Caco-2 (cell line): Measurements from ENCODE around the gene CRACR2B. TPM values are rescaled to one million over a fixed set of nuclear protein-coding genes. Genes with fewer than 3 reads are reported as not detected.

ENCODE experiments used
- BruUV-seq: library from RNA; stranded (reverse); fragments of 400-500 nt; replicated peaks from 2 replicates; lab custom pipeline; 2021; lab: Mats Ljungman, UMichigan
- CTCF ChIA-PET: fragments of 300-600 bp; sonication (Branson Sonifier 250); formaldehyde crosslinking; loops from one replicate; lab custom pipeline; 2022; ENCODE audit warnings: antibody characterized with exemption; lab: Charles Lee
- POLR2A ChIA-PET: fragments of 300-600 bp; sonication (Branson Sonifier 250); formaldehyde crosslinking; loops from one replicate; lab custom pipeline; 2022; ENCODE audit warnings: antibody characterized with exemption; lab: Charles Lee
- DNase-seq, 2 experiments: peaks; one replicate each; pipeline versions ENCODE4 v3.0.0 to v3.0.0-alpha.2; 2020 to 2022
- H3K27me3 ChIP-seq: replicated peaks from 2 replicates; pipeline ENCODE4 v1.6.0; 2011; ENCODE audit warnings: low read length; ENCODE audit not compliant: control insufficient read depth, insufficient read depth
- H3K36me3 ChIP-seq: 2 replicates; pipeline ENCODE4 v1.5.1; 2011; ENCODE audit warnings: low read length; ENCODE audit not compliant: control insufficient read depth, insufficient read depth
- H3K4me1 ChIP-seq: fragments of 250-450 bp; sonication (Bioruptor Pico); 2 replicates; pipeline ENCODE4 v1.5.1; 2020; ENCODE audit warnings: mild to moderate bottlenecking
- H3K4me3 ChIP-seq: 2 replicates; pipeline ENCODE4 v1.5.1; 2011; ENCODE audit warnings: low read depth, mild to moderate bottlenecking, control low read depth, low read length
- H3K9me3 ChIP-seq: fragments of 250-450 bp; sonication (Bioruptor Pico); 2 replicates; pipeline ENCODE4 v1.5.1; 2020; ENCODE audit warnings: mild to moderate bottlenecking, moderate library complexity
- H3K27ac Mint-ChIP-seq: one replicate; pipeline ENCODE4 v1.8.0; 2022; ENCODE audit warnings: mixed read lengths; ENCODE audit not compliant: unreplicated experiment
- H3K27me3 Mint-ChIP-seq: one replicate; pipeline ENCODE4 v1.8.0; 2022; ENCODE audit warnings: mixed read lengths; ENCODE audit not compliant: insufficient read depth, unreplicated experiment
- H3K36me3 Mint-ChIP-seq: one replicate; pipeline ENCODE4 v1.8.0; 2022; ENCODE audit warnings: mild to moderate bottlenecking, mixed read lengths; ENCODE audit not compliant: insufficient read depth, unreplicated experiment
- H3K4me1 Mint-ChIP-seq: one replicate; pipeline ENCODE4 v1.8.0; 2022; ENCODE audit warnings: low read depth, mixed read lengths; ENCODE audit not compliant: unreplicated experiment
- H3K4me3 Mint-ChIP-seq: one replicate; pipeline ENCODE4 v1.8.0; 2022; ENCODE audit warnings: mild to moderate bottlenecking, moderate library complexity, mixed read lengths; ENCODE audit not compliant: unreplicated experiment
- H3K9me3 Mint-ChIP-seq: one replicate; pipeline ENCODE4 v1.8.0; 2022; ENCODE audit warnings: mixed read lengths; ENCODE audit not compliant: unreplicated experiment
- intact Hi-C: fragments of 100-400 bp; cut with micrococcal nuclease; formaldehyde crosslinking; loops from one replicate; pipeline ENCODE4 v1.10.0; 2022; ENCODE audit not compliant: unreplicated experiment
- total RNA-seq: library from RNA; stranded (reverse); gene quantifications from 2 replicates; pipeline ENCODE4 v1.2.3, GENCODE V29; 2022
- TF ChIP-seq, protein P1 (sequence below), 2 experiments: fragments of 200-600 bp in 1 of 2; IDR thresholded peaks; 1 replicate in 1 of 2; 2 replicates in 1 of 2; pipeline versions ENCODE4 v1.5.1 to v1.8.0; 2011 to 2022; ENCODE audit warnings: antibody characterized with exemption in 1 of 2, control low read depth in 1 of 2, inconsistent platforms in 1 of 2, low read depth in 1 of 2, low read length in 1 of 2, mild to moderate bottlenecking in 1 of 2, moderate library complexity in 1 of 2; ENCODE audit not compliant: insufficient read depth in 1 of 2, severe bottlenecking in 1 of 2, unreplicated experiment in 1 of 2

The CRACR2B gene
- total RNA-seq, 1 experiment from 2014 or later, result 15.4 TPM

DNA sequence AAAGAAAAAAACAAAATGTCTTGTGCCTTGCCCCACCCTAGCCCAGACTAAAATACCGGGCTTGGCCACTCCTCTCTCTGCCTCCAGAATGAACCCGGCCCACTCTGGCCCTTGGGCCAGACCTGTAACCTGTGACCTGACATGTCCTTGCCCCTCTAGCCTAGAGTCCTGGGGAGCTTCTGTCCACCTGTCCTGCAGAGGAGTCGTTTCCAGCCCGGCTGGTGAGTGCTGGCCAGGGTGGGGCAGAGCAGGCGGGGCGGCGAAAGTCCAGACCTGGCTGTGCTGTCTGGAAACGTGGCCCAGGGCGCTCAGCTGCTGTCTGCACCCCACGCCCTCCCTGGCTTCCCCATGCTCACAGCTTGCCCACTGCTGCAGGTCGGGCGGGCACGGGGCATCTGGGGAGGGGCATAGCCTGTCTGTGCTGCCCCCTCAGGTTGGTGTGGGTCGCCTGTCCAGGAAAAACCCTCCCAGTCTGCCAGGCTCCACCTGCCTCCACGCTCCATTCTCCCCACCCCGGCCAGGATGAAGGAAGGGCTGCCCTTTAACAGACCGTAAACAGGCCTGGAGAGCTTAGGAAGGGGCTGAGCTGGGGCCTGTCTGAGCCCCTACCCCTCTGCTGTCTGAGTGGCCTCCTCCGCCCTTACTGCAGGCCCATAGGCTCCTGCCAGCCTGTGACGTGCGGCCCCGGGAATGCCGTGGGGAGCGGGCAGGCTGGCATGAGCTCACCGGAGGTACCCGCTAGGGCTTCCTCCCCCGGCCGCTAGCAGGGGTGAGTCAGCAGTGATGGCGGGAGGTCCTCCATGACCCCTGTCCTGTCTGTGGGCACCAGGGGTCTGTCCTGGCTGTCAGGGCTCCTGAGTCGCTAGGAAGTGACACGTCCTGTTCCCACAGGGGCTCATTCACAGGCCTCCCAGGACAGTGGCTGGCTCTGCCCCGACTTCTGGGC lies 6.9 kb downstream of the CRACR2B start:
- H3K4me3 ChIP-seq, result no peak overlapping the region
- peaks cover 66% of the 10 kb centered on the region for H3K36me3 Mint-ChIP-seq
- TF ChIP-seq, protein P1, sequence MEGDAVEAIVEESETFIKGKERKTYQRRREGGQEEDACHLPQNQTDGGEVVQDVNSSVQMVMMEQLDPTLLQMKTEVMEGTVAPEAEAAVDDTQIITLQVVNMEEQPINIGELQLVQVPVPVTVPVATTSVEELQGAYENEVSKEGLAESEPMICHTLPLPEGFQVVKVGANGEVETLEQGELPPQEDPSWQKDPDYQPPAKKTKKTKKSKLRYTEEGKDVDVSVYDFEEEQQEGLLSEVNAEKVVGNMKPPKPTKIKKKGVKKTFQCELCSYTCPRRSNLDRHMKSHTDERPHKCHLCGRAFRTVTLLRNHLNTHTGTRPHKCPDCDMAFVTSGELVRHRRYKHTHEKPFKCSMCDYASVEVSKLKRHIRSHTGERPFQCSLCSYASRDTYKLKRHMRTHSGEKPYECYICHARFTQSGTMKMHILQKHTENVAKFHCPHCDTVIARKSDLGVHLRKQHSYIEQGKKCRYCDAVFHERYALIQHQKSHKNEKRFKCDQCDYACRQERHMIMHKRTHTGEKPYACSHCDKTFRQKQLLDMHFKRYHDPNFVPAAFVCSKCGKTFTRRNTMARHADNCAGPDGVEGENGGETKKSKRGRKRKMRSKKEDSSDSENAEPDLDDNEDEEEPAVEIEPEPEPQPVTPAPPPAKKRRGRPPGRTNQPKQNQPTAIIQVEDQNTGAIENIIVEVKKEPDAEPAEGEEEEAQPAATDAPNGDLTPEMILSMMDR (IDR thresholded peaks at IDR 0.05; ENCODE audit: insufficient read depth in 1 of 2, low read depth in 1 of 2, low read length in 1 of 2, severe bottlenecking in 1 of 2, unreplicated experiment in 1 of 2), result no peak

DNA sequence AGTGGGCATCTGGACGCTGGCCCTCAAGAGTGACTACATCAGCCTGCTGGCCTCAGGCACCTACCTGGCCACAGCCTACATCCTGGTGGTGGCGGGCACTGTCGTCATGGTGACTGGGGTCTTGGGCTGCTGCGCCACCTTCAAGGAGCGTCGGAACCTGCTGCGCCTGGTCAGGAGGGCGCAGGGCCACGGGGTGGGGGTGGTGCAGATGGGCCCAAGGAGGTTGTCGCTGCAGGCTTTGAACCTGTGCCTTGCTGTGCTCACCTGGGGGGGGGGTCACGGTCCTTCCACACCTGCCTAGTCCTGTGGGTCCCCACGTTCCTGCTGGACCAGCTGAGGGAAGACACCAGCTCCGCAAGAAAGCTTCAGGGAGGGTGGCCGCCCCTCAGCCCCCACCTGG lies 8.6 kb downstream of the CRACR2B start:
- peaks cover 29% of the 10 kb centered on the region for H3K4me1 ChIP-seq
- DNase-seq, result no peak
- Mint-ChIP-seq H3K27ac (no peak overlapping the region), H3K36me3 (peaks cover 74% of the 10 kb centered on the region), H3K27me3 (no peaks in the 10 kb centered on the region), H3K9me3 (no peaks in the 10 kb centered on the region), H3K4me3 (no peak overlapping the region), H3K4me1 (peaks cover 24% of the 10 kb centered on the region)
- intact Hi-C loops, result no loop called here
- H3K9me3 ChIP-seq, result no peaks in the 10 kb centered on the region
- no TSS peak for BruUV-seq
- no peaks in the 10 kb centered on the region for H3K27me3 ChIP-seq
- ChIA-PET CTCF (no interaction called here), POLR2A (interaction anchor here (1.0 kb wide), 1 partner anchor 17 kb away, joined by 3 read pairs; no protein-coding TSS in a partner anchor)
- peaks cover 8% of the 10 kb centered on the region for H3K36me3 ChIP-seq
- TF ChIP-seq, protein P1 (IDR thresholded peaks at IDR 0.05; ENCODE audit: insufficient read depth in 1 of 2, low read depth in 1 of 2, low read length in 1 of 2, severe bottlenecking in 1 of 2, unreplicated experiment in 1 of 2), result no peak
- H3K4me3 ChIP-seq, result no peak overlapping the region

More for the DNA sequence above, 6.9 kb downstream of the CRACR2B start:
- no peaks in the 10 kb centered on the region for H3K9me3 ChIP-seq
- TSS peak; percentile 43 for BruUV-seq
- H3K4me1 ChIP-seq, result peaks cover 28% of the 10 kb centered on the region
- H3K27me3 Mint-ChIP-seq, result no peaks in the 10 kb centered on the region
- intact Hi-C loops, result no loop called here
- H3K4me1 Mint-ChIP-seq, result peaks cover 13% of the 10 kb centered on the region
- ChIA-PET CTCF (interaction anchor here (1.3 kb wide), 1 partner anchor 9 kb away, joined by 4 read pairs; no protein-coding TSS in a partner anchor), POLR2A (interaction anchor here (1.0 to 1.5 kb wide), 3 partner anchors 9 to 25 kb away, joined by 4 to 6 read pairs (median 5); partner anchors contain the start of genes PNPLA2 and RPLP2)
- peak overlapping the region; percentile 79 for H3K4me3 Mint-ChIP-seq
- DNase-seq, result no peak
- H3K27me3 ChIP-seq, result no peaks in the 10 kb centered on the region
- H3K9me3 Mint-ChIP-seq, result no peaks in the 10 kb centered on the region
- peak overlapping the region; percentile 71 for H3K27ac Mint-ChIP-seq
- peaks cover 5% of the 10 kb centered on the region for H3K36me3 ChIP-seq

DNA sequence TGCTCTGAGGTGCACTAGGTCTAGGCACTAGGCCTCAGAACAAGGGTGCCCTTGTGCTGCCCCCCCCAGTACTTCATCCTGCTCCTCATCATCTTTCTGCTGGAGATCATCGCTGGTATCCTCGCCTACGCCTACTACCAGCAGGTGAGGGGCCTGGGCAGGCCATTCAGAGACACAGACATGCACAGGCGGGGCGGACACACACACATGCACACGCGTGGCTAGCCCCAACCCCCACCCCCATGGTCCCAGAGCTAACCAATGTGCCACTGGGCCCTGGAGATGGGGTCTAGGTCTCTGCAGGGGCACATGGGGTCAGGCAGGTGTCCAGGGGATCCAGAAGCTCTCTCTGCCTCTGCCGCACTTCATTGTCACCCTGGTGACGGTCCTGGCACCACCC lies 9.0 kb downstream of the CRACR2B start:
- Mint-ChIP-seq H3K4me3 (no peak overlapping the region), H3K4me1 (peaks cover 24% of the 10 kb centered on the region), H3K27ac (no peak overlapping the region), H3K9me3 (no peaks in the 10 kb centered on the region), H3K36me3 (peaks cover 78% of the 10 kb centered on the region), H3K27me3 (no peaks in the 10 kb centered on the region)
- peaks cover 30% of the 10 kb centered on the region for H3K4me1 ChIP-seq
- TF ChIP-seq, protein P1 (IDR thresholded peaks at IDR 0.05; ENCODE audit: insufficient read depth in 1 of 2, low read depth in 1 of 2, low read length in 1 of 2, severe bottlenecking in 1 of 2, unreplicated experiment in 1 of 2), result no peak
- H3K4me3 ChIP-seq, result no peak overlapping the region
- no TSS peak for BruUV-seq
- CTCF ChIA-PET, result no interaction called here
- H3K36me3 ChIP-seq, result peaks cover 8% of the 10 kb centered on the region
- DNase-seq, result no peak
- POLR2A ChIA-PET, result interaction anchor here (1.0 kb wide), 1 partner anchor 17 kb away, joined by 3 read pairs; no protein-coding TSS in a partner anchor
- intact Hi-C loops, result no loop called here
- no peaks in the 10 kb centered on the region for H3K9me3 ChIP-seq
- no peaks in the 10 kb centered on the region for H3K27me3 ChIP-seq
